C4-2B (cell line): ENCODE measurements around the gene ZNF414.

Experiments
- CTCF ChIP-seq: fragments of 450-650 bp; conservative IDR thresholded peaks from 2 replicates; pipeline ENCODE4 v1.5.1; 2017; ENCODE audit warnings: mild to moderate bottlenecking
- ZFX ChIP-seq: fragments of 450-650 bp; IDR thresholded peaks from 2 replicates; pipeline ENCODE4 v1.6.1; 2017

GRCh38 chr19:8482696-8483095 is 31.3 kb downstream of the ZNF414 start:
- TF ChIP-seq CTCF (no peak), ZFX (no peak)
